Measurements from ENCODE around the gene MFSD1. TPM values are rescaled to one million over a fixed set of nuclear protein-coding genes. Genes with fewer than 3 reads are reported as not detected.

MFSD1 gene
- total and polyA plus RNA-seq, 2 of the 13 experiments (the other 11 are each of a cell fraction or from before 2014, with no cell fraction given), result 17.3 to 37.9 TPM

- no peak for TF ChIP-seq LCORL (IDR thresholded peaks at IDR 0.05)
- peak; percentile 68; the same call in 1 of the 2 replicates for TF ChIP-seq LCORL (CRISPR knock-in tag; IDR thresholded peaks at IDR 0.05)
- peak; percentile 73; the same call in 1 of the 2 replicates for TF ChIP-seq NAIF1 (CRISPR knock-in tag; IDR thresholded peaks at IDR 0.05; ENCODE audit: borderline replicate concordance)
- no peak for TF ChIP-seq PTBP1 (IDR thresholded peaks at IDR 0.05; ENCODE audit: low read depth, low read length, poor library complexity, severe bottlenecking)
- TF ChIP-seq, protein P1, sequence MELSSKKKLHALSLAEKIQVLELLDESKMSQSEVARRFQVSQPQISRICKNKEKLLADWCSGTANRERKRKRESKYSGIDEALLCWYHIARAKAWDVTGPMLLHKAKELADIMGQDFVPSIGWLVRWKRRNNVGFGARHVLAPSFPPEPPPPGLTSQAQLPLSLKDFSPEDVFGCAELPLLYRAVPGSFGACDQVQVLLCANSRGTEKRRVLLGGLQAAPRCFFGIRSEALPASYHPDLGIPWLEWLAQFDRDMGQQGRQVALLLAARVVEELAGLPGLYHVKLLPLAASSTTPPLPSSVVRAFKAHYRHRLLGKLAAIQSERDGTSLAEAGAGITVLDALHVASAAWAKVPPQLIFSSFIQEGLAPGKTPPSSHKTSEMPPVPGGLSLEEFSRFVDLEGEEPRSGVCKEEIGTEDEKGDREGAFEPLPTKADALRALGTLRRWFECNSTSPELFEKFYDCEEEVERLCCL (CRISPR knock-in tag; IDR thresholded peaks at IDR 0.05; ENCODE audit: borderline replicate concordance), result no peak
- peak; percentile 93 for TF ChIP-seq YEATS2 (CRISPR knock-in tag; IDR thresholded peaks at IDR 0.05; ENCODE audit: borderline replicate concordance)
- no peak; the same call in 1 of the 2 replicates for TF ChIP-seq ZNF256 (CRISPR knock-in tag; conservative IDR thresholded peaks at IDR 0.05)
- TF ChIP-seq, protein P2, sequence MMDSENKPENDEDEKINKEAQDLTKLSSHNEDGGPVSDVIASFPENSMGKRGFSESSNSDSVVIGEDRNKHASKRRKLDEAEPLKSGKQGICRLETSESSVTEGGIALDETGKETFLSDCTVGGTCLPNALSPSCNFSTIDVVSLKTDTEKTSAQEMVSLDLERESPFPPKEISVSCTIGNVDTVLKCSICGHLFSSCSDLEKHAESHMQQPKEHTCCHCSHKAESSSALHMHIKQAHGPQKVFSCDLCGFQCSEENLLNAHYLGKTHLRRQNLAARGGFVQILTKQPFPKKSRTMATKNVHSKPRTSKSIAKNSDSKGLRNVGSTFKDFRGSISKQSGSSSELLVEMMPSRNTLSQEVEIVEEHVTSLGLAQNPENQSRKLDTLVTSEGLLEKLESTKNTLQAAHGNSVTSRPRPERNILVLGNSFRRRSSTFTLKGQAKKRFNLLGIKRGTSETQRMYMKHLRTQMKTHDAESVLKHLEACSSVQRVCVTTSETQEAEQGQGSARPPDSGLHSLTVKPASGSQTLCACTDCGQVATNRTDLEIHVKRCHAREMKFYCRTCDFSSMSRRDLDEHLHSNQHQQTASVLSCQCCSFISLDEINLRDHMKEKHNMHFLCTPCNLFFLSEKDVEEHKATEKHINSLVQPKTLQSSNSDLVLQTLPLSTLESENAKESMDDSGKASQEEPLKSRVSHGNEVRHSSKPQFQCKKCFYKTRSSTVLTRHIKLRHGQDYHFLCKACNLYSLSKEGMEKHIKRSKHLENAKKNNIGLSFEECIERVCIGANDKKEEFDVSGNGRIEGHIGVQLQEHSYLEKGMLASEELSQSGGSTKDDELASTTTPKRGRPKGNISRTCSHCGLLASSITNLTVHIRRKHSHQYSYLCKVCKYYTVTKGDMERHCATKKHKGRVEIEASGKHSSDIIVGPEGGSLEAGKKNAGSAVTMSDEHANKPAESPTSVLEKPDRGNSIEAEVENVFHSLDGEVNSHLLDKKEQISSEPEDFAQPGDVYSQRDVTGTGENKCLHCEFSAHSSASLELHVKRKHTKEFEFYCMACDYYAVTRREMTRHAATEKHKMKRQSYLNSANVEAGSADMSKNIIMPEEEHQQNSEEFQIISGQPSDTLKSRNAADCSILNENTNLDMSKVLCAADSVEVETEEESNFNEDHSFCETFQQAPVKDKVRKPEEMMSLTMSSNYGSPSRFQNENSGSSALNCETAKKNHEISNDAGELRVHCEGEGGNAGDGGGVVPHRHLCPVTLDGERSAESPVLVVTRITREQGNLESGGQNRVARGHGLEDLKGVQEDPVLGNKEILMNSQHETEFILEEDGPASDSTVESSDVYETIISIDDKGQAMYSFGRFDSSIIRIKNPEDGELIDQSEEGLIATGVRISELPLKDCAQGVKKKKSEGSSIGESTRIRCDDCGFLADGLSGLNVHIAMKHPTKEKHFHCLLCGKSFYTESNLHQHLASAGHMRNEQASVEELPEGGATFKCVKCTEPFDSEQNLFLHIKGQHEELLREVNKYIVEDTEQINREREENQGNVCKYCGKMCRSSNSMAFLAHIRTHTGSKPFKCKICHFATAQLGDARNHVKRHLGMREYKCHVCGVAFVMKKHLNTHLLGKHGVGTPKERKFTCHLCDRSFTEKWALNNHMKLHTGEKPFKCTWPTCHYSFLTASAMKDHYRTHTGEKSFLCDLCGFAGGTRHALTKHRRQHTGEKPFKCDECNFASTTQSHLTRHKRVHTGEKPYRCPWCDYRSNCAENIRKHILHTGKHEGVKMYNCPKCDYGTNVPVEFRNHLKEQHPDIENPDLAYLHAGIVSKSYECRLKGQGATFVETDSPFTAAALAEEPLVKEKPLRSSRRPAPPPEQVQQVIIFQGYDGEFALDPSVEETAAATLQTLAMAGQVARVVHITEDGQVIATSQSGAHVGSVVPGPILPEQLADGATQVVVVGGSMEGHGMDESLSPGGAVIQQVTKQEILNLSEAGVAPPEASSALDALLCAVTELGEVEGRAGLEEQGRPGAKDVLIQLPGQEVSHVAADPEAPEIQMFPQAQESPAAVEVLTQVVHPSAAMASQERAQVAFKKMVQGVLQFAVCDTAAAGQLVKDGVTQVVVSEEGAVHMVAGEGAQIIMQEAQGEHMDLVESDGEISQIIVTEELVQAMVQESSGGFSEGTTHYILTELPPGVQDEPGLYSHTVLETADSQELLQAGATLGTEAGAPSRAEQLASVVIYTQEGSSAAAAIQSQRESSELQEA (CRISPR knock-in tag; IDR thresholded peaks at IDR 0.05; ENCODE audit: not compliant biosample characterization), result peak; percentile 97
- TF ChIP-seq ZXDC (CRISPR knock-in tag; IDR thresholded peaks at IDR 0.05), result no peak
- TF ChIP-seq NCOA2 (CRISPR knock-in tag; IDR thresholded peaks at IDR 0.05), result no peak
- TF ChIP-seq TMF1 (CRISPR knock-in tag; IDR thresholded peaks at IDR 0.05; ENCODE audit: low read depth), result peak; percentile 38; the same call in 1 of the 2 replicates
- TF ChIP-seq SNAPC2 (CRISPR knock-in tag; IDR thresholded peaks at IDR 0.05), result 0 out of 2 replicates have a peak, but pooled peaks have one; percentile 54
- TF ChIP-seq IRF1 (CRISPR knock-in tag; IDR thresholded peaks at IDR 0.05; ENCODE audit: low read depth), result no peak
- no peak for TF ChIP-seq ZNF616 (CRISPR knock-in tag; IDR thresholded peaks at IDR 0.05; ENCODE audit: low read depth)
- peak; percentile 82; the same call in 1 of the 2 replicates for TF ChIP-seq ZNF253 (CRISPR knock-in tag; IDR thresholded peaks at IDR 0.05; ENCODE audit: borderline replicate concordance)
- peak; percentile 78; the same call in 1 of the 2 replicates for TF ChIP-seq ZNF556 (CRISPR knock-in tag; IDR thresholded peaks at IDR 0.05; ENCODE audit: borderline replicate concordance)
Observed at GRCh38 chr3:158801696-158802408, at the start of gene MFSD1 (continued).

Data from HepG2 (cell line).